ENCODE results near the gene TENT4B.
"Not testable (repeated sequence)": the region's sequence is repeated elsewhere in the genome, so short reads cannot be mapped to it uniquely, and the experiment has no call there.

TENT4B gene

GRCh38 chr16:50238314-50238713 is 85.2 kb downstream of the TENT4B start:
- DNase-seq = no peak

GRCh38 chr16:50238868-50239301 is 85.8 kb downstream of the TENT4B start:
- no peak for DNase-seq

- DNase-seq = not testable (repeated sequence)
These were observed 89.9 kb downstream of the TENT4B start for GRCh38 chr16:50243024-50243423.

- no peak for DNase-seq
These were observed 91.0 kb downstream of the TENT4B start for GRCh38 chr16:50244140-50244503.

- DNase-seq = peak; percentile 68
These were observed 91.7 kb downstream of the TENT4B start for GRCh38 chr16:50244504-50245416.

GRCh38 chr16:50245417-50246298 is 92.6 kb downstream of the TENT4B start:
- DNase-seq = peak; percentile 71

- DNase-seq = peak; percentile 74
These were observed 93.4 kb downstream of the TENT4B start for GRCh38 chr16:50246299-50247122.

GRCh38 chr16:50247123-50247905 is 94.2 kb downstream of the TENT4B start:
- no peak for DNase-seq

- DNase-seq = no peak
These were observed 95.0 kb downstream of the TENT4B start for GRCh38 chr16:50247906-50248608.

GRCh38 chr16:50248845-50249244 is 95.7 kb downstream of the TENT4B start:
- no peak for DNase-seq

GRCh38 chr16:50251375-50252081 is 98.4 kb downstream of the TENT4B start:
- peak; percentile 40 for DNase-seq

GRCh38 chr16:50252082-50252611 is 99.0 kb downstream of the TENT4B start:
- DNase-seq = peak; percentile 35

GRCh38 chr16:50252874-50253513 is 99.9 kb downstream of the TENT4B start:
- no peak for DNase-seq

- no peak for DNase-seq
These were observed 100.4 kb downstream of the TENT4B start for GRCh38 chr16:50253514-50253910.

GRCh38 chr16:50254072-50254471 is 101.0 kb downstream of the TENT4B start:
- DNase-seq = no peak

- DNase-seq = no peak
These were observed 102.4 kb downstream of the TENT4B start for GRCh38 chr16:50255538-50255937.

GRCh38 chr16:50256604-50257003 is 103.5 kb downstream of the TENT4B start:
- DNase-seq = no peak

GRCh38 chr16:50257876-50258275 is 104.8 kb downstream of the TENT4B start:
- DNase-seq = no peak

- DNase-seq = peak; percentile 58
These were observed 106.5 kb downstream of the TENT4B start for GRCh38 chr16:50259334-50260205.
